WERI-Rb-1 (cell line): ENCODE measurements around the gene RAX.

Experiments
- DNase-seq: peaks from one replicate; pipeline ENCODE4 v3.0.0-alpha.2; 2020
- H3K27ac ChIP-seq: fragments of 250-450 bp; sonication (Bioruptor Pico); 2 replicates; pipeline ENCODE4 v1.5.1; 2020; ENCODE audit warnings: mild to moderate bottlenecking, moderate library complexity
- H3K27me3 ChIP-seq: fragments of 250-450 bp; sonication (Bioruptor Pico); 2 replicates; pipeline ENCODE4 v1.5.1; 2021; ENCODE audit warnings: mild to moderate bottlenecking, low read depth, moderate library complexity; ENCODE audit not compliant: insufficient read depth, severe bottlenecking
- H3K36me3 ChIP-seq: fragments of 250-450 bp; sonication (Bioruptor Pico); 2 replicates; pipeline ENCODE4 v1.5.1; 2020; ENCODE audit warnings: mild to moderate bottlenecking, moderate library complexity
- H3K4me3 ChIP-seq: 2 replicates; pipeline ENCODE4 v1.5.1; 2011; ENCODE audit warnings: low read depth, mild to moderate bottlenecking, control low read depth, low read length
- H3K9me3 ChIP-seq: fragments of 250-450 bp; sonication (Bioruptor Pico); 2 replicates; pipeline ENCODE4 v1.5.1; 2021; ENCODE audit warnings: mild to moderate bottlenecking, moderate library complexity; ENCODE audit not compliant: severe bottlenecking
- TF ChIP-seq, protein P1 (sequence below): IDR thresholded peaks from 2 replicates; pipeline ENCODE4 v1.5.1; 2011; ENCODE audit warnings: low read depth, mild to moderate bottlenecking, control low read depth, inconsistent platforms, low read length

The RAX gene

DNA sequence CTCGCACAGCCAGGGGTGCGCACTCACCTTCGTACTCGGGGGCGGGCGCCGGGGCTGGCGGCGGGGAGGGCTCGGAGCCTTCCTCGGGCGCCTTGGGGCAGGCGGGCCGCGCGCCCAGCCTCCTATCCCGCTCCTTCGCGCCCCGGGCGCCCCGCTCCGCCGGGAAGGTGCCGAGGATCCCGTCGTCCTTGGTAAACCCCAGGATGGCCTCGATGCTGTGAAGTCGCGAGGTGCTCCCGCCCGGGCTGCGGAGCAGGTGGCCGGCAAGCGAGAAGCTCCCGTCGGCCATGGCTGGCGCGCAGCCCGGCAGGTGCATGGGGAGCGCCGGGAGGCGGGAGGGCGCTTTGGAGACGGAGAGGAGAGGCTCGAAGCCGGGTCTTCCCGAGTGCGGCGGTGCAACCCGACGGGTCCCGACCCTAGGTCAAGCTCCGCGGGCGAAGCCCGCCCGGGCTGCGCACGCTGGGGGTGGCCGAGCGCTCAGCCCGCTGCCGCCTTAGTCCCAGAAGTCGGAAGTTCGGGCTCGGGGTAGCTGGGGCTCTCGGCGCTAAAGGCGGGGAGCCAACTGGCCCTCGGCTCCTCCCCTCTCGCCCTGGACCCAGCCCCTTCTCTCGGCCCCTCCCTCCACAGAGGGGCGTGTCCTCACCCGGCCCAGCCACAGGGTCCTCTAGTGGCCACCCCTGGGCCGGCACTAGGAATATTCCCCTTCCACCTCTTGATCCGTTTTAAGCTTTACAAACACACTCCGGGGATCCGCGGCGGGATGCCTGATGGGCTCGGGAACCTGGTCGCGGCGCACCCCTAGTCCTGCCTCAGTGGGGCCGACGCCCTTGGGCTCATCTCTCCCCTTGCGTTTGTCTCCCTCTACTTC, at the start of gene RAX:
RAX (minus strand) TSS at position 564 of the 868 bp plus-strand sequence; CDS start at position 316, 248 bp downstream.
- peak within 1 kb of the TSS; percentile 92 for H3K27ac ChIP-seq
- H3K4me3 ChIP-seq = peak within 1 kb of the TSS; percentile 68

DNA sequence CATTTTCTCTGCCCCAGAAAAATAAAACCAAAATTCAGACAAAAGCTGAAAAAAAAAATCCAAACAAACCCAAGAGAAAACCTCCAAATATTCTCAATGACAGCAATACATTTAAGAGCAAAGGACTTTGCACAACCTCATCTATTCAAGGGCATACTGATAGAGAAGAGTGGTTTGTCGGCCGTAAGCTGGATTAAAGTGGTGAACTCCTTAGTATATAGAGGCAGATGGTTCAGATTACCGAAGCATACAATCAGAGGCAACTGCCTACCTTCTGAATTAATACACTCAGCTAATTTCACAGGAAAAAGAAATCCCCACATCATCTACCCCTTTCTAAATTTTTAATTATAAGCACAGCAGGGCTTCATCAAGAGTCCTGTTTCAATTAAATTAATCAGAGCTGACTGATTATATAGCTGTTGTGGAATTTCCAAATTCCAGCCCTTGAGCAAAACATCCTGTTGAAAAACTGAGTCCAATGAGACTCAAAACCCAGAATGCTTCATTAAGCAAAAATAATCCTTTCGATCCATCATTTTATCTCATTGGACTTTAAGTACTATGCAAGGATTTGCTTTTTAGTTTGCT, 45.3 kb upstream of the RAX start, which contains the start of gene CPLX4:
CPLX4 (minus strand) TSS at position 190 of the 591 bp plus-strand sequence; CDS start at position 3, 187 bp downstream.
- Histone ChIP-seq H3K9me3 (no peaks in the 10 kb centered on the region), H3K27me3 (no peaks in the 10 kb centered on the region), H3K36me3 (no peaks in the 10 kb centered on the region), H3K4me3 (peak within 1 kb of the TSS; percentile 24), H3K27ac (peak within 1 kb of the TSS; percentile 71)
- peak; percentile 80 for DNase-seq
- TF ChIP-seq, protein P1, sequence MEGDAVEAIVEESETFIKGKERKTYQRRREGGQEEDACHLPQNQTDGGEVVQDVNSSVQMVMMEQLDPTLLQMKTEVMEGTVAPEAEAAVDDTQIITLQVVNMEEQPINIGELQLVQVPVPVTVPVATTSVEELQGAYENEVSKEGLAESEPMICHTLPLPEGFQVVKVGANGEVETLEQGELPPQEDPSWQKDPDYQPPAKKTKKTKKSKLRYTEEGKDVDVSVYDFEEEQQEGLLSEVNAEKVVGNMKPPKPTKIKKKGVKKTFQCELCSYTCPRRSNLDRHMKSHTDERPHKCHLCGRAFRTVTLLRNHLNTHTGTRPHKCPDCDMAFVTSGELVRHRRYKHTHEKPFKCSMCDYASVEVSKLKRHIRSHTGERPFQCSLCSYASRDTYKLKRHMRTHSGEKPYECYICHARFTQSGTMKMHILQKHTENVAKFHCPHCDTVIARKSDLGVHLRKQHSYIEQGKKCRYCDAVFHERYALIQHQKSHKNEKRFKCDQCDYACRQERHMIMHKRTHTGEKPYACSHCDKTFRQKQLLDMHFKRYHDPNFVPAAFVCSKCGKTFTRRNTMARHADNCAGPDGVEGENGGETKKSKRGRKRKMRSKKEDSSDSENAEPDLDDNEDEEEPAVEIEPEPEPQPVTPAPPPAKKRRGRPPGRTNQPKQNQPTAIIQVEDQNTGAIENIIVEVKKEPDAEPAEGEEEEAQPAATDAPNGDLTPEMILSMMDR = no peak

More for the DNA sequence above, at the start of gene RAX:
- Histone ChIP-seq H3K27me3 (no peaks in the 10 kb centered on the region), H3K9me3 (no peaks in the 10 kb centered on the region), H3K36me3 (peaks cover 47% of the 10 kb centered on the region)
- TF ChIP-seq, protein P1 = peak; percentile 82
- peak; percentile 98 for DNase-seq

DNA sequence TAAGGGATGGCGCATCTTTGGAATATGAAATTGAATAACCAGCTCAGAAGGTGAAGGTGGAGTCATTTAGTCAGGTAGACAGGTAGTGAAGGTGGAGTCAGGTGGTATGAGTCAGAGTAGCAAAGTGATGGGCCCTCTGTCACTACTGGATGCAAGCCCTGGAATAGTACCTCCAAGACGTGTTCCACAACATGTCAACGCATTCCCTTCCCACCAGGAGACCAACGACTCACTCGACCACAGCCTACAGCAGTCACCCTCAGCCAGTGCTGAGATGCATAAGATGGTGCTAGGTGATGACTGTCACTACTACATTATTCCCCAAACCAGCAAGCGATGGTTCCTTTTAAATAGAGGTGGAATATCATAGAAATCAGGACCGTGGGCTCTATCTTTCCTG, 38.4 kb upstream of the RAX start:
- DNase-seq = no peak
- TF ChIP-seq, protein P1 = no peak
- Histone ChIP-seq H3K9me3 (no peaks in the 10 kb centered on the region), H3K27ac (no peak overlapping the region), H3K36me3 (no peaks in the 10 kb centered on the region), H3K27me3 (no peaks in the 10 kb centered on the region), H3K4me3 (no peak overlapping the region)

DNA sequence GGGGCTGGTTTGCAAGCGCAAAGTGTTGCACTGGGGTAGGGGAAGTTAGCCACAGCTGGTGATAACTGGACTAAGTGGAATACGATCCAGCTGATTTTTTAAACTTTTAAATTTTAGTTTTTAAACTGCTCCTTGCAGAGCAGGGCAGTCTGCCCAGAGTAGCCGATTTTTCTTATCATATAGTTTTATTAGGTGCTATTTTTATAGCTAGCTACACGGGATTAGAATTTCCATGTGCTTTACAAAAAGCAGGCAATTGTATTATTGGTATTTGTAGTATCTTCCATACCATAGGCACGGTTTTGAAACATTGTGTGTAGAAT, 35.6 kb upstream of the RAX start:
- Histone ChIP-seq H3K4me3 (peak overlapping the region; percentile 36), H3K36me3 (no peaks in the 10 kb centered on the region), H3K27ac (peak overlapping the region; percentile 38), H3K27me3 (no peaks in the 10 kb centered on the region), H3K9me3 (no peaks in the 10 kb centered on the region)
- no peak for DNase-seq
- TF ChIP-seq, protein P1 = no peak

DNA sequence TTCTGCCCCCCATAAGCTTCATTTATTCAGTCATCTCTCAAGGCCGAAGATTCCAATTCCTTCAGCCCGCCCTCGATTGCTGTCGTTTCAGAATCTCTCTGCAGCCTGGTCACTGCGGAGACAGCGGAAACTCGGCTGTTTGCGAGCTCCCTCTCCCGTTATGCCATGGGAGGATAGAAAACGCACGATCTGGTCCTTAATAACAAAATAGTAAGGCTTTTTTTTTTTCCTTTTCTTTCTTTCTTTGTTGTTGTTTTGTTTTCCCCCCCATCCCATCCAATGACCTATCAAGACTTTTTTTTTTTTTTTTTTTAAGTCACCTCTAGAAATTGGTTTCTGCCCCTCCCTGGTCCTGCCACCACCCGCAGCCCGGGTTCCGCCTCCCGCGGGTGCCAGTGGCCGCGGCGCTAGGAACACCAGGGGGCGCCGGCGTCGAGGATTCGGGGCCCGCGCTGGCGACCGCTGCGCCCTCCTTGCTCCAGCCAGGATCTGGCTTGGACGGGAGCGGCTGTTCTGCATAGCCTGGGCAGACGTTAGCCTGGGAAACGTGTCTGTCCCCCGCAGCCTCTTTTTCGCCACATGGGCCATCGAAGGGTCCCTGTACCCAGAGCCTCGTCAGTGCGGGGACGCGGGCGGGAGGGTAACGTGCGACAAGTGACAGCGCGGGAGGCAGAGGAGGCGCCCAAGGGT, 35.1 kb upstream of the RAX start:
- DNase-seq = peak; percentile 89
- peak overlapping the region; percentile 36 for H3K4me3 ChIP-seq
- no peaks in the 10 kb centered on the region for H3K36me3 ChIP-seq
- peak overlapping the region; percentile 38 for H3K27ac ChIP-seq
- H3K9me3 ChIP-seq = no peaks in the 10 kb centered on the region
- no peaks in the 10 kb centered on the region for H3K27me3 ChIP-seq
- TF ChIP-seq, protein P1 = peak; percentile 82
